Psoas muscle (tissue), 8 donors: Measurements from ENCODE around the gene BAIAP3. TPM values are rescaled to one million over a fixed set of nuclear protein-coding genes. Genes with fewer than 3 reads are reported as not detected.
A peak's percentile ranks its signal among the peaks of the same experiment; 100 is the strongest.

ENCODE experiments used
- ATAC-seq, 4 donors: fragments of 200-7000 bp; cut with Tn5 transposase; one replicate each; pipeline ENCODE4 v1.9.1; 2020; ENCODE audit warnings: moderate library complexity in 3 of 4, mild to moderate bottlenecking in 2 of 4
- DNase-seq, 2 donors: peaks; one replicate each; pipeline ENCODE4 v3.0.0-alpha.2; 2020
- H3K27ac ChIP-seq: fragments of 200-600 bp; one replicate; pipeline ENCODE4 v1.8.0; 2022
- H3K27me3 ChIP-seq, 3 donors: fragments of 200-600 bp in 1 of 3; one replicate each; pipeline versions ENCODE4 v1.6.1 to v1.8.0; 2013 to 2022; ENCODE audit warnings: low read length in 2 of 3, mild to moderate bottlenecking in 2 of 3, moderate library complexity in 1 of 3; ENCODE audit not compliant: insufficient read depth in 3 of 3
- H3K36me3 ChIP-seq, 2 donors: fragments of 200-600 bp in 1 of 2; one replicate each; pipeline versions ENCODE4 v1.6.1 to v1.8.0; 2013 to 2022; ENCODE audit warnings: low read depth in 1 of 2, mild to moderate bottlenecking in 1 of 2, moderate library complexity in 1 of 2; ENCODE audit not compliant: insufficient read depth in 1 of 2
- H3K4me1 ChIP-seq: fragments of 200-600 bp; one replicate; pipeline ENCODE4 v1.8.0; 2022
- H3K4me3 ChIP-seq: fragments of 200-600 bp; one replicate; pipeline ENCODE4 v1.8.0; 2022; ENCODE audit warnings: mild to moderate bottlenecking
- H3K9me3 ChIP-seq: fragments of 200-600 bp; one replicate; pipeline ENCODE4 v1.8.0; 2022
- WGBS, 3 donors: extraction: QIAGEN DNeasy Blood & Tissue Kit; methylation state at CpG; one replicate each; pipeline versions ENCODE4 v1.1.6 to v1.1.7; 2013; 5-methylcytosine and 5-hydroxymethylcytosine counted together
- intact Hi-C, 2 donors: fragments of 100-400 bp; cut with DNase I; formaldehyde crosslinking; loops; one replicate each; pipeline versions ENCODE4 v1.11.0 to v1.14.2; 2022
- polyA plus RNA-seq, 3 donors: library from polyadenylated mRNA; stranded (reverse); fragments of 200-250 nt; gene quantifications; one replicate each; pipeline ENCODE4 v1.2.3, GENCODE V29; 2013
- total RNA-seq, 4 donors: library from RNA; stranded (reverse); fragmentation: NEBNext Ultra II Directional in 2 of 4; extraction: Animal tissue kit (Norgen Biotek cat#: 25700) in 2 of 4; gene quantifications; one replicate each; pipeline versions ENCODE4 v1.2.1 to v1.2.4, GENCODE V29; 2021 to 2023
- TF ChIP-seq, protein P1 (sequence below): fragments of 200-600 bp; IDR thresholded peaks from one replicate; pipeline ENCODE4 v1.8.0; 2022; ENCODE audit warnings: antibody characterized with exemption
- donor health status: healthy with polysubstance abuse.
- donor health status: DM: no; HTN: no; CAD: no; lungs with moderate emphysema.
- donor health status: Bipolar disorder and iron deficiency.
- donor health status: healthy.
- donor health status: DM: yes; HTN: yes; CAD: no.
- donor health status: DM: no; HTN: no; CAD: no.
- donor health status: DM: no; HTN: no; CAD: no.
- donor health status: DM: yes; HTN: yes; CAD: no.

The BAIAP3 gene
- total and polyA plus RNA-seq, 7 donors, result 0.38 to 3.5 (median 1.1) TPM

DNA sequence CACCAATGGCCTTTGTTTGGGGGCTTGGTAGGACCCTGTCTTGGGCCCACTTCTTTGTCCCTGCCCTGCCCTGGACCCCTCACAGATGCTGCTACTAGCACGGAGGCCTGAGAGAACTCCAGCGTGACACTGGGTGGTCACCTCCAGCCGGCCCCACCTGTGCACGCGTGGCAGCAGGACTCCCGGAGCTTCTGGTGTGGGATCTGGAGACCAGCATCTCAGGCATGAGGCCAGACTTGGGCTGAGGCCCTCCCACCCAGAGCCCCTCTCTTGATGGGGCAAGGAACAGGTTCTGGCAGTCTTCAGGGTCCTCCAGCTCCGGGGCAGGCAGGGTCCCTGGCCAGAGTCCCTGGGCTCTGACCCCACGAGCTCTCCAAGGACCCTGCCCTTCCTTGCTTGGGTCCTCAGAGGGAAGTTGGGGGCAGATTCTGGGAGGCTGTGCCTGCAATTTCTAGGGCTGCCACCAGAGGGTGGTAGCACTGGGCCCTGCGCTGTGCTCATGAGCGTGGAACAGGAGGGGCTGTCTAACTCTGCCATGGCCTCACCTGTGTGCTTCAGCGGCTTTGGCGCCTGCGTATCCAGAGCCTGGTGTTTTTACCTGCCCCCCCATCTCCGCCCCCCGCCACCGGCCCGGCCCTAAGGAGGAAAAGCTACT, 3.1 kb upstream of the BAIAP3 start:
- DNase-seq (no peak), ATAC-seq (no peak)
- 52 to 64% (median 63%) methylated on average over 15 to 17 of the region's 17 CpGs for WGBS, 3 donors
- TF ChIP-seq, protein P1, sequence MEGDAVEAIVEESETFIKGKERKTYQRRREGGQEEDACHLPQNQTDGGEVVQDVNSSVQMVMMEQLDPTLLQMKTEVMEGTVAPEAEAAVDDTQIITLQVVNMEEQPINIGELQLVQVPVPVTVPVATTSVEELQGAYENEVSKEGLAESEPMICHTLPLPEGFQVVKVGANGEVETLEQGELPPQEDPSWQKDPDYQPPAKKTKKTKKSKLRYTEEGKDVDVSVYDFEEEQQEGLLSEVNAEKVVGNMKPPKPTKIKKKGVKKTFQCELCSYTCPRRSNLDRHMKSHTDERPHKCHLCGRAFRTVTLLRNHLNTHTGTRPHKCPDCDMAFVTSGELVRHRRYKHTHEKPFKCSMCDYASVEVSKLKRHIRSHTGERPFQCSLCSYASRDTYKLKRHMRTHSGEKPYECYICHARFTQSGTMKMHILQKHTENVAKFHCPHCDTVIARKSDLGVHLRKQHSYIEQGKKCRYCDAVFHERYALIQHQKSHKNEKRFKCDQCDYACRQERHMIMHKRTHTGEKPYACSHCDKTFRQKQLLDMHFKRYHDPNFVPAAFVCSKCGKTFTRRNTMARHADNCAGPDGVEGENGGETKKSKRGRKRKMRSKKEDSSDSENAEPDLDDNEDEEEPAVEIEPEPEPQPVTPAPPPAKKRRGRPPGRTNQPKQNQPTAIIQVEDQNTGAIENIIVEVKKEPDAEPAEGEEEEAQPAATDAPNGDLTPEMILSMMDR, result peak; percentile 36
- no peaks in the 10 kb centered on the region for H3K4me1 ChIP-seq
- H3K36me3 ChIP-seq, result peaks cover 0 to 6% of the 10 kb centered on the region in 2 donors
- H3K27me3 ChIP-seq, result peaks cover 0 to 30% (median 22%) of the 10 kb centered on the region in 3 donors
- intact Hi-C loops, result no loop called here
- no peak overlapping the region for H3K4me3 ChIP-seq
- no peak overlapping the region for H3K27ac ChIP-seq
- H3K9me3 ChIP-seq, result no peaks in the 10 kb centered on the region

DNA sequence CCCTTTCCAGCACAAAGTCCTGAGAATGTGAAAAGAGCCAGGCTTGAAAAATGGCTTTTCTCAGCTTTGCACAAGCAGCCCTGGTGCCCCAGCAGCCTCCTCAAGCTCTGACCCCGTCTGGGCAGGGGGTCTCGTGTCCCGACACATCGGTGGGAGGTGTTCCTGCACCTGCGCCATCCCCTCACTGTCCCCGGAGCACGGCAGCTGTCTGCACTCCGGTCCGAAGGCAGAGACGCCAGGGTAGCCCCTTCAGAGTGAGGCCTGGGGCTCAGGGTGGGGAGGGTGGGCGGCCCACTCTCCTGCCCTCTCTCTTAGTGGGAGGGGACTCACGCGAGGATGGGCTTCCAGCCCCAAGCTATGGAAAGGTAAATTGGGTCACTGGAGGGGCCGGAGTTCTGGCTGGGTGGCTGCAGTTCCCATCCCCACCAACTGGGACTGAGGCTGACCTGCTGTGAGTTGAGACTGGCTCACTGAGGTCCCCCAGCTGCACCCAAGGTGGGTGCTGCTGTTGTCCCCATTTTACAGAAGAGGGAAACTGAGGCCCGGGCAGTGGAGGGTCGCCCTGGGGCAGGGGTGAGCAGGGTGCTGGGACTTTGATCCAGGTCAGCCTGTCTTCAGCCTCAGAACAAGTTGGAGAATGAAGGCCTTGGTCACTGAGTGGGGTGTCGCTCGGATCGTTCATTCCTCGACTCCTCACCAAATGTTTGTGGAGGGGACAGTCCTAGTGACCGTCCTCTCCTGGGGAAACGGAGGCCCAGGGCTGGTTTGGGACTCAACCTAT, 2.3 kb upstream of the BAIAP3 start:
- 38 to 43% (median 40%) methylated on average over 22 of the region's 22 CpGs for WGBS, 3 donors
- no peaks in the 10 kb centered on the region for H3K4me1 ChIP-seq
- no peak for DNase-seq
- H3K4me3 ChIP-seq, result peak overlapping the region; percentile 59
- intact Hi-C loops, result no loop called here
- H3K36me3 ChIP-seq, result no peaks in the 10 kb centered on the region
- no peak overlapping the region for H3K27ac ChIP-seq
- TF ChIP-seq, protein P1, result no peak
- H3K27me3 ChIP-seq, result peaks cover 0 to 30% (median 24%) of the 10 kb centered on the region in 3 donors
- no peaks in the 10 kb centered on the region for H3K9me3 ChIP-seq
- ATAC-seq, result no peak

DNA sequence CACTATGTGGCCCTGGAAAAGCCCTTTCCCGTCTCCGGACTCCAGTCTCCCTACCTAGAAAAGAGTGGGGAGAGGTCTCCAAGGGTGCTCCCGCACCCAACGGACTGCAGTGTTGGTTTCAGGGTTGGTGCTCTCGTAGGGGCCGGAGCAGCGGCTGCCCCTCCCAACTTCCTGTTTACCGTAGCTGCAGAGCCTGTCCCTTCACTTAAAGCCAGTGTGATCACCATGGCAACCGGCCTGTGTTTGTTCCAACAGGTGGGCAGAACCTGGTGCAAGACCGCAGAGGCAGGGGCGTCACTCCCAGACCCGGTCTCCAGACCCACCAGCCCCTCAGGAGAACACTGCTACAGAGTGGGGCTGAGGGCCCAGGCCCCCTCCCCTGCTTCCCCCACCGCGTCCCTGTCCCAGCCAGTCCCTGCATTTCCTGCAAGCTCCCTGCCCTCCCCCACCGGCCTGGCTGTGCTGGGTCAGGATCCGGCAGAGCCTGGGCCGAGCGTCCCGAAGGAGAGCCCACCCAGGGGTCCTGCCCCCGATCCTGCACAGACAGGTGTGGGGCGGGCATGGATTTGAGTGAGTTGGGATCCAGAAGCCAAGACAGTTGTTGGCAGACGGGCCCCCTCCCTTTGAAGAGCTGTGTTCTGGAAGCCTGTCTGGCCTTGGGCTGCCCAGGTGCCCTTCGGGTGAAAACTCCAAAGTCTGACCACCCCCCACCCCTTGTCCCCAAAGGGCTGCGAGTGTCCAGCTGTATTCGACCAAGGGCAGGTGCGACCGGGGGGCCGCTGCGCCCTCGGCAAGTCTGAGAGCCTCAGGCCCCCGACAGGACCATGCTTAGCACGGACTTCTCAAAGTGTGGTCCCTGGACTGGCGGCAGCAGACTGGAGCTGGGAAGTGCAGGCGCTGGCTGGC, 1.5 kb upstream of the BAIAP3 start:
- intact Hi-C loops, result no loop called here

DNA sequence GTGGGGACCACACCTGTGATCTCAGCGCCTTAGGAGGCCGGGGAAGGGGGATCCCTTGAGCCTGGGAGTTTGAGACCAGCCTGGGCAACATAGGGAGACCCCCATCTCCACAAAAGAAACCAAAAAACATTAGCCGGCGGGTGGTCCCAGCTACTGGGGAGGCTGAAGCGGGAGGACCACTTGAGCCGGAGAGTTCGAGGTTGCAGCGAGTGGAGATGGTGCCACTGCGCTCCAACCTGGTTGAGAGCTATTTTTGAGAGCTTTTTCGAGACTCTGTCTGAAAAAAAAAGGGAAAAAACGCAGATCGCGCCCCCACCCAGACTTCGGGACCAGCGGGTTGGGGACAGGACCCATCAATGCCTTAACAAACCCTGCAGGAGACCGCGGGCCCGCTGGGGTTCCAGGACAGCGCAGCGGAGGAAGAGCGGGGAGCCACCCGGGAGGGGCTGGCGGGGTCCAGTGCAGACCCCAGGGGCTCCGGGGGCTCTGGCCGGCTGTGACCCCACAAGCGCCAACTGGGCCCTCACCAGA, 762 bp upstream of the BAIAP3 start:
- Histone ChIP-seq H3K27me3 (peaks cover 0 to 30% (median 25%) of the 10 kb centered on the region in 3 donors), H3K4me1 (no peaks in the 10 kb centered on the region), H3K9me3 (no peaks in the 10 kb centered on the region), H3K4me3 (peak overlapping the region; percentile 59), H3K36me3 (no peaks in the 10 kb centered on the region), H3K27ac (no peak overlapping the region)
- 4 to 6% (median 6%) methylated on average over 23 to 26 of the region's 26 CpGs for WGBS, 3 donors
- intact Hi-C loops, result no loop called here
- ATAC-seq, result no peak
- DNase-seq, result no peak
- TF ChIP-seq, protein P1, result no peak

More for the DNA sequence above, 1.5 kb upstream of the BAIAP3 start:
- TF ChIP-seq, protein P1, result no peak
- Histone ChIP-seq H3K36me3 (no peaks in the 10 kb centered on the region), H3K27me3 (peaks cover 0 to 30% (median 25%) of the 10 kb centered on the region in 3 donors), H3K4me3 (peak overlapping the region; percentile 59), H3K9me3 (no peaks in the 10 kb centered on the region), H3K4me1 (no peaks in the 10 kb centered on the region), H3K27ac (no peak overlapping the region)
- 3 to 4% (median 3%) methylated on average over 33 to 34 of the region's 34 CpGs for WGBS, 3 donors
- peak in 1 of 4 donors; percentile 42 for ATAC-seq
- DNase-seq, result peak; percentile 56 to 80
